ENCODE measurements around the gene GSG1L.

Gene GSG1L

DNA sequence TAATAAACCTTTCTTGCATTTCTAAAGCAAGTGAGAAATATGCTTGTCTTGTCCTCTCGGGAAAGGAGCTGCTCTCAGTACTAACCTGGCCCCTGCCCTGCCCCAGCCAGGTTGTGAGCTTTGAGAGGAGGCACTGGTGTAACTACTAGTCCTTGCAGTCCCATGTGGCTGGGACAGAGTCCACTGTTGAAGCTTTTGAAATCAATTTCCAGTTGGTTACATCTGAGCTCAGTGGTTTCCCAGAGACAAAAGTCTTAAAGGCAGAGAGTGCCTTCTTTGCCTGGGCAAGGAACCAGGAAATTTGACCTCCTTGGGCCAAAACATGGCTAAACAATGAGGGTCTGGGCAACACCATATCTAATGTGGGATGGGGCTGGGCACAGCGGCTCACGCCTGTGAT is 48.7 kb downstream of the GSG1L start:
- DNase-seq (ENCODE audit: low read depth), result no peak

DNA sequence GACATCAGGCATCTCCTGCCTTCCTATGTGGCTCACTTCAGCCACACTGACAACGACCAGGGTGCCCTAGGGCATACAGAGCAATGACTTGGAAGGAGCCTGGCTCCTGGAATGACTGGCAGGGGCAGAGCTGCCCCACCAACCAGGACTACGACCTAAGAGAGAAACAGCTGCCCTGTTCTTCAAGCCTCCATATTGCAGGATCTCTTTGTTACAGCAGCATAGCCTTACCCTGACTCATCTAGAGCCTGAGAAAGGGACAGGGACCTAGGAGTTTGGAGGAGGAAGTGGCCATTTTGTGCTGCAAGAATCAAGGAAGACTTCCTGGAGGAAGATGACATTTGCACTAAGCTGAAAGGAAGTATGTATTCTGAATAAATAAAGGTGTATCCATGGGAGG is 49.6 kb downstream of the GSG1L start:
- DNase-seq (ENCODE audit: low read depth), result no peak

DNA sequence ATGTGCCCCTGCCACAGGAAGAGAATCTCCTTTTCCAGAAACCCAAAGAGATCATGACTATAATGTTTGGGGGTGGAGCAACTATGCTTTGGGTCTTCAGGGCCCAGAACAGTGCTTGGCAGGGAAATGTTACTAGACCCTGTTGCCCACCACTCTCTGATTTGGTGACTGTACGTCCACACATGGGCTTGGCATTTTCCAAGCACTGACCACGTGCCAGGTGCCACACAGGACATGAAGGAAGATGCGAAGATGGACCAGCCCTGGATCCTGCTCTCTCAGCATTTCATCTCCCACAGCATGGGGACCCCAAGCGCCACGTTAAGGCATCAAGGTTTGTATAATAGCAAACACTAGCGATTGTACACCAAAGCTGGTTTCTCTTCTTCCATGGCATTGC is 50.1 kb downstream of the GSG1L start:
- no peak for DNase-seq (ENCODE audit: low read depth)

DNA sequence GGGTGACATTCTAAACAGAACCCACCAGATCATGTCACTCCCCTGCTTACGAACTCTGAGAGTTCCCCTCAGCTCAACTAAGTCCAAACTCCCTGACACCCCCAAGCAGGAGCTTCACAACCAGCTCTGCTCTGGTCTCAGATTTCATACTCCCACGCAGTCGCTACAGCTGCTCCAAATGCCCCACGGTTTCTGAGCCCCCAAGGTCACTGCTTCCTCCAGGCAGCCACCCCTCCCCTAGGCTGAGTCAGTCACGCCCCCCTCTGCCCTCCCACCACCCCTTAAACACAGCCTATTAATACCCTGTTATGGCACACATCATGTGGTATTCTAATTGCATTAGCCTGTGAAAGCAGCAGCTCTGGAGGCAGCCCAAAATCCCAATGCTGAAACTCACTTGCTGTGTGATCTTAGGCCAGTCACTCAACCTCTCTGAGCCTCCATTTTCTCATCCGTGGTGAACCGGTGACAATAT is 51.5 kb downstream of the GSG1L start:
- no peak for DNase-seq (ENCODE audit: low read depth)

DNA sequence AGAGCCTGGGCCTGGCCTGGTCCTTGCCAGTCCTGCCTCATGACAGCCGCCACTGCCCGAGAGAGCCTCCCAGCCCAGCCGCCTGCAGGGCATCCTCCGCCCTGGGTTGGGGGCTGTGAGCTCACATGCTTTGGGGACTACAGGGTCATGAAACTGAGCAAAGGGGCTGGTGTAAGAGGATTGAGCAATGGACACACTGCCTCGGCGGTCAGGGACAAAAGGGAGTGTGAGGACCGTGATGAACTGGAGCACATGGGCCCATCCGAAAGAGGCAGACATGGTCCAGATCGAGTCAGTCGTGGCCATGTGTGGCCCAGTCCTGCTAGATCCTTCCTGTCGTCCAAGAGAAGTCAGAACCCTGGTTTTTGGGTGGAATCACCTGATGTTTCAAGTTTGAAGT is 52.3 kb downstream of the GSG1L start:
- DNase-seq (ENCODE audit: low read depth), result no peak

DNA sequence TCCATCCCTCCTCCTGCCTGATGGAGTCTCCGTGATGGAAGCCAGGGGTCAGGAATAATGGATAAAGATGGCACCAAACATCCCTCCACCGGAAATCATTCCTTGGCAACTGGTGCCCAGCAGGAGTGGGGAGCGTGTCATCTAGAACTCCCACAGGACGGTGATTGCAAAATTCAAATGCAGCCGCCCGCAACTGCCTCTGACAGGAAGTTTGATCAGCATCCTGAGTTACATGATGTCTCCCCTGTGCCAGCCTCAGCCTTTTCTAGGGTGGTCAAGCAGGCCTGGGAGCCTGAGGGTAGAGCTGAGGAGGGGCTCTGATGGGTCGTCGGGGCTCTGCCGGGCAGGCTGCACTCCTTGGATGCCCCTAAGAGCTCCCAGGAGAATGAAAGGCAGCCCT is 52.8 kb downstream of the GSG1L start:
- DNase-seq (ENCODE audit: low read depth), result no peak

DNA sequence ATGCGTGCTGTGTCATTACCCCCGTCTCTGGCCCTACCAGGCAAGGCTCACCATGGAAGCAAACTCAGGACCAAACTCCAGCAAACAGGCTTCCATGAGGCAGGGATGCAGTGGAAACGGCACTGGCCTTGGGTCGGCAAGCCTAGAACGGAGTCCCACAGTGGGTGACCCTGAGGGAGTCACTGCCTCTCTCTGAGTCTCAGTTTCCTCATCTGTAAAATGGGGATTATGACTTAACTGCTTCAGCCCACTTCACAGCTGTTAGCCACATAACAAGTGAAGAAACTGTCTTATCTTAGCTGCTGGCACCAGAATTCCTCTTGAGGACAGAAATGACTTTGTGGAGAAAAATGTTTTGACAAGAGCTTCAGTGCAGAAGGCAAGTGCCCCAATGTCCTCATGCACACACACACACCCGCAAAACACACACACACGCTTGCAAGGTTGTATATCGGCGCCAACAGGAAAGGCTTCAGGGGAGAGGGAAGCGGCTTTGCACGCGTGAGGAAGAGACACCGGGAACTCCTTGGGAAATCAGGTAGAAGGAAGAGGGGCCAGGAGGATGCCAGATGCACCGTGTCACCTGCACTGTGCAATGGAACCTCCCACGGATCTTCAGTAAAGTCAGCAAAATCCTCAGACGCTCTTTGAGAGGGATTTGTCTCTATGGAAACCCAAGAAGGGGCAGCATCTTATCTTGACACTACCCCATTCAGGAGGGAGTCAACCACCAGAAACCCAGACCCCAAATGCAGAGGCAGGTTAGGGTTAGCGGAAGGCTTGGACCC is 53.7 kb downstream of the GSG1L start:
- DNase-seq (ENCODE audit: low read depth), result no peak

DNA sequence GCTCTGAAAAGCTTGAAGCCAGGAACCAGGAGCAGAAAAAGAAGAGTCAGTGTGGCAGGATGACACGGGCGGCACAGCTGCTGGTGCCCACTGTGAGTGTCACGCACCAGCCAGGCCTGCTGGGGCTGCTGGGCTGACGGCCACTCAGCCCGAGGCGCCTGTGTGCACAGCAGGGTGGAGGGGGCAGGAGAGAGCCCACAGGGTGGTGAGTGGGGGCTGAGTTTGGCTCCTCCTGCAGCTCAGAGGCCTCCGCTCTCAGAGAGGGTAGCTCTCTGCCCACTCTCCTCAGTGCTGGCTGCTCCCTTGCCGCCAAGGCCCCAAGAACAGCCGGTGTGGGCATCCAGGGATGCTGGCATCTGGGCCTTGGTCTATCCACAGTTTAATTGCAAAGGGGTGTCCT is 59.6 kb downstream of the GSG1L start:
- no peak for DNase-seq (ENCODE audit: low read depth)

DNA sequence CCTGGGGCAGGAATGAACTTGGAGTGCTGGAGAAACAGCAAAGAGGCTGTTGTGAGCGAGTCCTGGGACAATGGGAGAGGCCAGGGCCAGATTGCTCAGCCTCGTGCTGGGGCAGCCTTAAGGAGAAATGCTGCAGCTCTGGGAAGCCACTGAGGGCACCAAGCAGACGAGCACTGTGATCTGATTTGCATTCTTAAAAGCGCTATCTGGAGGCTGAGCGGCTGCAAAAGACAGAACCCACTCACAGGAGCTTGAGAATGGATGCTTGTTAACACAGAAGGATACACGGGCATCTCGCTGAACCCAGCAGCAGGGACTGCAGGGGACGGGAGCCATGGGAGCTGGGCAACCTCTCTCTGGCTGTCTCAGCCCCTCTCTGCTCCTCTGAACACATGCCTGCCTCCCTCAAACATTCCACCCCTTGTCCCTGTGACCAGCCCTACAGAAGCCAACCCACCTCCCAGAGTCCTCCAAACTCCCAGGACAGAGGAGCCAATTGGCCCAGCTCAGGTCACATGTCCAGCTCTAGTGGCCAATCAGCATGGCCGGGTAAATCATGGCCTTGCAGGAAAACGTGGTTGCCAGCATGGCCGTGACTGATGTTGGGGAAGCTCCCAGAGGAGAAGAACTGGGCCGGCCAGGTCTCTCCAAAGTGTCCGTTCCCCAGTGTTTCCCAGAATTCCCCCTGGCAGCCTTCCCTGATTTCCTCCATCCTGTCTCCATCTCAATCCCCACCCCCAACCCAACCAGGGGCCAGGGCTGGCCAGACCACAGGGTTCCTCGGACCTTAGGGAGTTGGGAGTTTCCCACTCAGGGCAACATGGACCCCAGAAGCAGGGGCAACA is 60.3 kb downstream of the GSG1L start:
- DNase-seq (ENCODE audit: low read depth), result no peak

DNA sequence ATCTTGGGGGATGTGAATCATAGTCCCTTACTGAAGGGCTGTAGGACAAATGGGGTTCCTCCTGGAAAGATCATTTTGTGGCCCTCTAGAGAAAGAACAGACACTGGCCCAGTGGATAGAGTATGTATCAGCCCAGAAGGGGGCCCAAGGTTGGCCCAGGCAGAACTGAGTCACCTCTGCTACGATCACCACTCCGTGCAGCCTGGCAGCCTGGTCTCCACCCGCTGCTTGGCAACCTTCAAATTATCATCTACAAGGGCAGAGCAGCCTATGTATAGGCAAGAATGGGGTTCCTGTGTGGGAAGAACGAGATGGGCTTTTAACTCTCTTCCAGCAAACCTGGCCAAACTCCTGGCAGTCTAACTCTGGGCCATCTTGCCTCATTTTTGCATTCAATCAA is 61.9 kb downstream of the GSG1L start:
- no peak for DNase-seq (ENCODE audit: low read depth)

DNA sequence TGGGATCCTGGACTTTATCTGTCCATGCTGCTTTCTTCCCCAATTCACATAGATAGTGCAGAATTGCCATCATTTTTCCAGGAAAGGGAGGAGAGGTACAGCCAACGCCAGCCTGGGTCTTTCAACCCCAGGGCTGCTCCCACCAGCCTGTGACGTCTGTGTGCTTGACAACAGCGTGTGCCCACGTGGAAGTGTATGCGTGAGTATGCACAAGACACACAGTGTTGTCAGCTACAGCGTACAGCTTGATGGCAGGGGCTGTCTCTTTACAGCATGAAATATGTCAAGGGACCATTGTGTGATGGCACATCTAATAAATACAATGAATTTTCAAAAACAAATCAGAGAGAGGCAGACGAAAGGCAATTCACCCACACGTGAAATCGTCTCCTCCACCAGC is 62.3 kb downstream of the GSG1L start:
- no peak for DNase-seq (ENCODE audit: low read depth)

DNA sequence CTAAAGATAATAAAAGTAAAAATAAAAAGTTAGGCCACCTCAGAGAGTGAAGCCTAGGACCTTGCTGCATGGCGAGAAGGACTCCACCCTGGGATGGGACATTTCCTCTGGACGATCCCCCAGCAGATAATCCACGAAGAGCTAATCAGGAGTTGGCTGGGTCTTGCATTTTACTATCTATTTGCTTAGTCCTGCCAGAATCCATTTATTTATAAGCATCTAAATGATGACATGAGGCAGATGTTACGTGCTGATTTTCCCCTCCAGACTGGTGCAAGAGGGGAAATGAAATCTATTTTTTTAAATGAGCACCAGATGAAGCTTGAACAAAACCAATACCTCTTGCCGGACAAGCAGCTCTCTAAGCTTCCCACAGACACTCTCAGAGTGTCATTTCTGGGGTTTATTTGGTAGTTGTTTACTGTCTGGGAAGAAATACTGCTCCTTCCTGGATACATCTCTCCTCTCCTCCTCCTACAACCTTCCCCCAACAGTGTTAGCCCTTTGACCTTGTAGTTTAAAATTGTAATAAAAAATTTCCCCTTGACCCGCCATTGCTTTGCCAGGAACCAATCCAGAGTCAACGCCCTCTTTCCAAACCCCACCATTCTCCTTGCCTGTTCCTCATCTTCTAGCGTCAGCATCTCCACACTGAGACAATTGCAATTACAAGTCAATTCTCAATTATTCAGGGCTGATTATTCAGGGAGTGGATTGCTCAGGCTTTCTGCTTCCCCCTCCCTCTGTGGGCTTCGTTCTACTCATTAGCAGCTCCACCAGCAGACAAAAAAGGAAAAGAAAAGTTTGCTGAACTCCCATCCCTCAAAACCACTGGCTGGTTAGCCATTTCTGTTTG is 63.0 kb downstream of the GSG1L start:
- DNase-seq (ENCODE audit: low read depth), result no peak

DNA sequence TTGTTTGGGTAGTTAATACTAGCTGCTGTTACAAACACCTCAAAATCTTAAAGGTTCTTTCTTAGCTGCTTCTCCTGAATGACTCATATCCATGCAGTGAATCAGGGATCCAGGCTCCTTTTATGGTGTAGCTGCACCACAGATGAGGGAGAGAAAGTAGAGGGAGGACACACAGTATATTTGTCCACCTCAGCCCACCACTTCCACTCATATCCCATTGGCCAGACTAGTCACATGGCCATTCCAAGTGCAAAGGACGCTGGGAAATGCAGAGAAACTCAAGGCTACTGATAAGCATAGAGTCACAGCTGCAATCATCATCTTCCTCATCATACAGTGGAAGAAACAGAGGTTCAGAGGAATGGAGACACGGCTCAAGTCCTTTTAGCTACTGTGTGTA is 63.8 kb downstream of the GSG1L start:
- DNase-seq (ENCODE audit: low read depth), result peak; percentile 1

DNA sequence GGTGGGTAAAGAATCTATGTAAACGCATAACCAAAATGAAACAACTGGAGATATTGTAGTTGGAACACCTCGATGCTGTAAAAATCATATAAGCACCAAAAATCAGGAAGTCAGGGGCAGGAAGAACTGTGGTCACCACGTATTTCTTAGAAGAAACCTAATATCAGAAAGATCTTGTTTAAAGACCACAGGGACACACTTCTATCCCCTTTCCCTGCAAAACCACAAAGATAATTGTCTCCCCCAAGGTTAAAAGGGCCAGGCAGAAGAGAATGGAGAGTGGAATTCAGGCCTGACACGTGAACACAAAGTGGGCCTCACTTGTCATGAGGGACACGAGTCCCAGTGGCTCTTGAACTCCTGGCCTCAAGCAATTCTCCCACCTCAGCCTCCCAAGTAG is 68.1 kb downstream of the GSG1L start:
- DNase-seq (ENCODE audit: low read depth), result no peak

DNA sequence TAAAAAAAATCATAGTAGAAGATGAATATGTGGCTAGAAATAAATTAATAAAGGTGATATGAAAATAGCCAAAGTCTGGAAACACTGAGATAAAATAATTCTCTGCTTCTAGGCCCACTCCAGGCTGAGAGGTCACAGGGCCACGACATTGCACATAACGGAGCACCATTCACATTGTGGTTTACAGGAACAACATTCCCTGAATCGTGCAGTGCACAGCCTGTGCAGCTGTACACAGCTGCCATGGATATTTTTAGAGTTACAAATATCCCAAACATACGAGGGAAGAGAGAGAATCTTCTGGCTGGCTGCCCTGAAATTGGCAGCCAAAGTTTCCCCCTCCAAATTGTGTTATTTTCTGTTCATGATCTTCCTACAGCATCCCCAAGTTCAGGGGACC is 68.8 kb downstream of the GSG1L start:
- DNase-seq (ENCODE audit: low read depth), result no peak

DNA sequence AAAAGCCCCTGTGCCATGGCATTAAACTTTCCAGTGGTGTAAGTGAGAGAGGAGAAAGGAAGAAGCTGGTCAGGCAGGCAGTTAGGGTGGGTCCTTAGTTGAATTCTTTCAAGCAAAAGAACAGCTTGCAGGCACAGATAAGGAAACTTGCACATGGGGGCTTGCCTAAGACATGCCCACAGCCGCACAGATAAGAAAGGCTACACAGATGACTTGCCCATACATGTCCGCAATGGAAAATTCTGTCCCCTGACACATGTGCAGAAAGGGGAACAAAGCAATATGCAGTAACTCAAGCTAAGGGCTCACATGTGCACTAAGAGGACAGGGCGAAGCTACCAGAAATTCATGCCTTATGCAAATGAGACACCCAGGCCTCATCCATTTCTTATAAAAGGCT is 69.9 kb downstream of the GSG1L start:
- DNase-seq (ENCODE audit: low read depth), result no peak

DNA sequence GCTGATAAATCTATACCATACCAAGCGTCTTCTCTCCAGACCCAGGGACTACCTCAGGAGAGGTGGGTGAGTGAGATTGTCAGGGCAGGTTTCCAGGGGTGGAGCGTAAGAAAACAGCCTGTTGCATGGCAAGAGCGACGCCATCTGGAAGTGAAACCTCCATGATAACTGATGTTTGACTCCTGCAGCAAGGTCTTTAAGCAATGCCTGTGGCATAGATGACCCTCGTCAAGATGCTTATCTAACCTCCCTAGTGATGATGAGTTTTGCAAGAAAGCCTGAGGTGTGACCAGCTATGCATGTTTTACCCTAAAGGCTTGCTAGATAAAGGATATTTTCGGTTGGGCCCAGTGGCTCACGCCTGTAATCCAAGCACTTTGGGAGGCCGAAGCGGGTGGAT is 71.6 kb downstream of the GSG1L start:
- no peak for DNase-seq (ENCODE audit: low read depth)

DNA sequence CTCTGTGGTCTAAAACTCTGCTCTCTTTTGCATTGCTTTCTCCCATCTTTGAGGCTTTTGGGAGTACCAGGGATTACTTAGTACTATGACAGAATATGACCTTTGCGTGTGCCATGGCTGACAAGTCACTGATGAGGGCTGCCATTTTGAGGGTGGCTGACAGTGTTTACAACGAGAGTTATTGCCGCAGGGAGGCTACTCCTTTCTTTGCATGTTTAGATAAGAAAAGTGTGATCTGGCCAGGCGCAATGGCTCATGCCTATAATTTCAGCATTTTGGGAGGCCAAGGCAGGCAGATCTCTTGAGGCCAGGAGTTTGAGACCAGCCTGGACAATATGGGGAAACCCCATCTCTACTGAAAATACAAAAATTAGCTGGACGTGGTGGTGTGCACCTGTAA is 77.5 kb downstream of the GSG1L start:
- no peak for DNase-seq (ENCODE audit: low read depth)

DNA sequence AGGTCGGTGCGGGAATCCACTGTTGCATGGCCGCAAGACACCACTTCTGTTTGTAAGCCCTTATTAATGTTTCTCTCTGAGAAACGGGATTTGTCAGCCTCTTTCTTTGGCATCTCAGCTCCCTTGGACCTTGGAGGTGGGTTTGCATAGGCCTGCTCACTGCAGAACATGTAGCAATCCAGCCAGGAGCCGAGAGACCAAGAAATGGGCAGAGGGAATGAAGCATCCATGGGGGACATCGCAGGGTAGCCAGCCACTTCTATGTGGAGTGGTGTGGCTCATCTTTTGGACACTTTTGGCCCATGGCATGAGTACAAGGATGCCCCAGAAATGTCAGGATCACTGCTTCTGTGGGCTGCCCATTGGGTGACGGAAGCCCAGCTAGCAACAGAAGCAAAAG is 79.4 kb downstream of the GSG1L start:
- no peak for DNase-seq (ENCODE audit: low read depth)

DNA sequence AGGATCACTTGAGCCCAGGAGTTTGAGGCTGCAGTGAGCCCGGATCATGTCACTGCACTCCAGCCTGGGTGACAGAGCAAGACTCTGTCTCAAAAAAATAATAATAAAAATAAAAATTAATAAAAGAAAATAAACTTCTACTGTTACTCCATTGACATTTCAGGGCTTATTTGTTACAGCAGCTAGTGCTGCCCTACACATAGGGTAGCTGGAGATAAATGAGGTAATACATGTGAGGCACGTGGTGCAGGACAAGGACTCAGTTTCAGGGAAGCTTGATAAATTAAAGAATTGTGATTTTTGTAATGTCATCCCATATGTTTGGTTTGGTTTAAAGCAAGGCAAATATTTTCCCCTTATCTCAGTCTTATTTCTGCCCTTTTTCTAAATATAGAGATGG is 80.3 kb downstream of the GSG1L start:
- DNase-seq (ENCODE audit: low read depth), result no peak

DNA sequence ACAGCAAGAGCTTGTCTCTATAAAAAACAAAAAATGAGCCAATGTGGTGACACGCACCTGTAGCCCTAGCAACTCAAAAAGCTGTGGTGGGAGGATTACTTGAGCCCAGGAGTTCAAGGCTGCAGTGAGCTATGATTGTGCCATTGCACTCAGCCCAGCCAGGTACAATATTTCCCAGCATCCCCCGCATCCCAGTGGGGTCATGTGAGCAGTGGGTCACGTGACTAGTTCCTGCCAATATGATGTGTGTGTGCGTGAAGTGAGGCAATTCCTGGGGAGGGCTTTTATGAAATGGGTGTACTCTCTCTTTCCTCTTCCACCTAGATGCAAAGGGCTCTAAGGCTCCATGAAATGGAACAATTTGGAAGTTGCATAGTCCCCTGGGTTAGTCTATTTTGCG is 81.3 kb downstream of the GSG1L start:
- DNase-seq (ENCODE audit: low read depth), result no peak

DNA sequence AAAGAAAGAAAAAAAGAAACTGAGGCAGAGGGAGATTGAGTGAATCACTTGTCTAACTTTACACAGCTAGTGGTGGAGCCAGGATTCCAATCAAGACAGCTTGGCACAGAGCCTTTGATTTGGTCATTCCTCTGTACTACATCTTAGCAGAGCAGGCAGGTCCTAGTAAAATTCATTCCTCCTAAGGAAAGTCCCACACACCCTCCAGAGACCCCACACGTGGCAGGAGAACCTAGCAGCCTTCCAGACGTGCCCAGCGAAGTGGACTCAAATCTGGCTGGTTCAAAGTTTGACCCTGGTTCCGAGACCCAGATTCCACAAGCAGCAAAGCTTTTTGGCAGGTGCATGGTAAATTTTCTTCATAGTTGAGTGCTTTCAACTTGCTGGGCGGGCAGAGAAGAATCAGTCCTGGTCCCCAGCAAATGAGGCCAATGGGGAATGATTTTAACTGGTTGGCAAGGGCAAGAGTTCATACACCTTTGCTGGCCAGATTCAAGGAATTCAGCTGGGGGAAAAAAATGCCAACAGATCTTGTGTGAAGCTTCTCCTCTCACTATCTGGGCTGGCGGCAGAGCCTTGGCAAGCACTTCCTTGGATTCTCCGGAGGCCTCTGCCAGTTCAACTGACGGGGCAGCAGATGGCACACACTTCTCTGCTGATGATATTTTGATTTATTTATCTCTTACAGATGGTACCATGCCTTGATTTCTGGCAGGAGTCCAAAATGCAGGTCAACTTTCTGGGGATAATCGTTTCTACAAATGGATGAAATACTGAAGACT is 82.4 kb downstream of the GSG1L start:
- DNase-seq (ENCODE audit: low read depth), result no peak

Measured in amniotic epithelial cell (primary cell).